Measurements from ENCODE around the gene PCSK2.

Gene PCSK2

GRCh38 chr20:17515053-17515452, 288.2 kb downstream of the PCSK2 start:
- H3K9me3 ChIP-seq (replicated peaks; ENCODE audit: low read length), result no peaks in the 10 kb centered on the region
- H3K4me2 ChIP-seq (ENCODE audit: low read length), result no peak overlapping the region
- no peaks in the 10 kb centered on the region for H3K4me1 ChIP-seq (ENCODE audit: control insufficient read depth, insufficient read depth, low read length)
- no peaks in the 10 kb centered on the region for H3K36me3 ChIP-seq (ENCODE audit: insufficient read depth, low read length)
- H3K27me3 ChIP-seq (ENCODE audit: control insufficient read depth, insufficient read depth, low read length), result peaks cover 17% of the 10 kb centered on the region
- no peak overlapping the region for H3K9ac ChIP-seq (ENCODE audit: low read depth, low read length)
- no peak overlapping the region for H3K4me3 ChIP-seq (ENCODE audit: low read length)

GRCh38 chr20:17518339-17519052, 291.7 kb downstream of the PCSK2 start:
- no peak overlapping the region for H3K9ac ChIP-seq (ENCODE audit: low read depth, low read length)
- no peaks in the 10 kb centered on the region for H3K4me1 ChIP-seq (ENCODE audit: control insufficient read depth, insufficient read depth, low read length)
- H3K27me3 ChIP-seq (ENCODE audit: control insufficient read depth, insufficient read depth, low read length), result peaks cover 16% of the 10 kb centered on the region

GRCh38 chr20:17519606-17520285, 292.9 kb downstream of the PCSK2 start:
- H3K4me1 ChIP-seq (ENCODE audit: control insufficient read depth, insufficient read depth, low read length), result no peaks in the 10 kb centered on the region
- H3K9me3 ChIP-seq (replicated peaks; ENCODE audit: low read length), result no peaks in the 10 kb centered on the region
- no peak overlapping the region for H3K4me3 ChIP-seq (ENCODE audit: low read length)
- no peak overlapping the region for H3K4me2 ChIP-seq (ENCODE audit: low read length)
- H3K36me3 ChIP-seq (ENCODE audit: insufficient read depth, low read length), result no peaks in the 10 kb centered on the region
- H3K27me3 ChIP-seq (ENCODE audit: control insufficient read depth, insufficient read depth, low read length), result peaks cover 17% of the 10 kb centered on the region
- no peak overlapping the region for H3K9ac ChIP-seq (ENCODE audit: low read depth, low read length)

More at GRCh38 chr20:17518339-17519052, 291.7 kb downstream of the PCSK2 start:
- Histone ChIP-seq H3K36me3 (ENCODE audit: insufficient read depth, low read length) (no peaks in the 10 kb centered on the region), H3K9me3 (replicated peaks; ENCODE audit: low read length) (no peaks in the 10 kb centered on the region), H3K4me3 (ENCODE audit: low read length) (no peak overlapping the region), H3K4me2 (ENCODE audit: low read length) (no peak overlapping the region)

- no peak overlapping the region for H3K4me2 ChIP-seq (ENCODE audit: low read length)
- no peaks in the 10 kb centered on the region for H3K9me3 ChIP-seq (replicated peaks; ENCODE audit: low read length)
- H3K9ac ChIP-seq (ENCODE audit: low read depth, low read length), result no peak overlapping the region
- no peaks in the 10 kb centered on the region for H3K4me1 ChIP-seq (ENCODE audit: control insufficient read depth, insufficient read depth, low read length)
- H3K27me3 ChIP-seq (ENCODE audit: control insufficient read depth, insufficient read depth, low read length), result peaks cover 19% of the 10 kb centered on the region
- H3K36me3 ChIP-seq (ENCODE audit: insufficient read depth, low read length), result no peaks in the 10 kb centered on the region
- H3K4me3 ChIP-seq (ENCODE audit: low read length), result no peak overlapping the region
Measured at GRCh38 chr20:17520583-17520982, 293.7 kb downstream of the PCSK2 start.

- peaks cover 18% of the 10 kb centered on the region for H3K27me3 ChIP-seq (ENCODE audit: control insufficient read depth, insufficient read depth, low read length)
- no peaks in the 10 kb centered on the region for H3K4me1 ChIP-seq (ENCODE audit: control insufficient read depth, insufficient read depth, low read length)
Measured at GRCh38 chr20:17522528-17522927, 295.7 kb downstream of the PCSK2 start.

GRCh38 chr20:17523326-17523725, 296.5 kb downstream of the PCSK2 start:
- Histone ChIP-seq H3K27me3 (ENCODE audit: control insufficient read depth, insufficient read depth, low read length) (peaks cover 18% of the 10 kb centered on the region), H3K9ac (ENCODE audit: low read depth, low read length) (no peak overlapping the region), H3K4me1 (ENCODE audit: control insufficient read depth, insufficient read depth, low read length) (no peaks in the 10 kb centered on the region)

More at GRCh38 chr20:17522528-17522927, 295.7 kb downstream of the PCSK2 start:
- Histone ChIP-seq H3K4me3 (ENCODE audit: low read length) (no peak overlapping the region), H3K4me2 (ENCODE audit: low read length) (no peak overlapping the region), H3K9me3 (replicated peaks; ENCODE audit: low read length) (no peaks in the 10 kb centered on the region), H3K9ac (ENCODE audit: low read depth, low read length) (no peak overlapping the region), H3K36me3 (ENCODE audit: insufficient read depth, low read length) (no peaks in the 10 kb centered on the region)

GRCh38 chr20:17524560-17524959, 297.7 kb downstream of the PCSK2 start:
- H3K4me1 ChIP-seq (ENCODE audit: control insufficient read depth, insufficient read depth, low read length), result no peaks in the 10 kb centered on the region
- no peaks in the 10 kb centered on the region for H3K9me3 ChIP-seq (replicated peaks; ENCODE audit: low read length)
- H3K4me3 ChIP-seq (ENCODE audit: low read length), result no peak overlapping the region
- no peak overlapping the region for H3K4me2 ChIP-seq (ENCODE audit: low read length)
- no peaks in the 10 kb centered on the region for H3K36me3 ChIP-seq (ENCODE audit: insufficient read depth, low read length)
- H3K9ac ChIP-seq (ENCODE audit: low read depth, low read length), result no peak overlapping the region
- peaks cover 18% of the 10 kb centered on the region for H3K27me3 ChIP-seq (ENCODE audit: control insufficient read depth, insufficient read depth, low read length)

More at GRCh38 chr20:17523326-17523725, 296.5 kb downstream of the PCSK2 start:
- Histone ChIP-seq H3K9me3 (replicated peaks; ENCODE audit: low read length) (no peaks in the 10 kb centered on the region), H3K4me2 (ENCODE audit: low read length) (no peak overlapping the region), H3K4me3 (ENCODE audit: low read length) (no peak overlapping the region), H3K36me3 (ENCODE audit: insufficient read depth, low read length) (no peaks in the 10 kb centered on the region)

- Histone ChIP-seq H3K4me2 (ENCODE audit: low read length) (no peak overlapping the region), H3K9ac (ENCODE audit: low read depth, low read length) (no peak overlapping the region), H3K36me3 (ENCODE audit: insufficient read depth, low read length) (no peaks in the 10 kb centered on the region), H3K4me3 (ENCODE audit: low read length) (no peak overlapping the region), H3K9me3 (replicated peaks; ENCODE audit: low read length) (no peaks in the 10 kb centered on the region), H3K27me3 (ENCODE audit: control insufficient read depth, insufficient read depth, low read length) (peaks cover 21% of the 10 kb centered on the region), H3K4me1 (ENCODE audit: control insufficient read depth, insufficient read depth, low read length) (no peaks in the 10 kb centered on the region)
Measured at GRCh38 chr20:17525132-17525531, 298.3 kb downstream of the PCSK2 start.

- Histone ChIP-seq H3K4me1 (ENCODE audit: control insufficient read depth, insufficient read depth, low read length) (peaks cover 2% of the 10 kb centered on the region), H3K4me3 (ENCODE audit: low read length) (no peak overlapping the region), H3K9me3 (replicated peaks; ENCODE audit: low read length) (no peaks in the 10 kb centered on the region), H3K27me3 (ENCODE audit: control insufficient read depth, insufficient read depth, low read length) (peaks cover 21% of the 10 kb centered on the region), H3K4me2 (ENCODE audit: low read length) (no peak overlapping the region), H3K9ac (ENCODE audit: low read depth, low read length) (no peak overlapping the region), H3K36me3 (ENCODE audit: insufficient read depth, low read length) (no peaks in the 10 kb centered on the region)
Measured at GRCh38 chr20:17525650-17526049, 298.8 kb downstream of the PCSK2 start.

- Histone ChIP-seq H3K4me1 (ENCODE audit: control insufficient read depth, insufficient read depth, low read length) (peaks cover 20% of the 10 kb centered on the region), H3K4me3 (ENCODE audit: low read length) (no peak overlapping the region), H3K9ac (ENCODE audit: low read depth, low read length) (no peak overlapping the region), H3K9me3 (replicated peaks; ENCODE audit: low read length) (no peaks in the 10 kb centered on the region), H3K27me3 (ENCODE audit: control insufficient read depth, insufficient read depth, low read length) (peaks cover 12% of the 10 kb centered on the region), H3K4me2 (ENCODE audit: low read length) (no peak overlapping the region), H3K36me3 (ENCODE audit: insufficient read depth, low read length) (no peaks in the 10 kb centered on the region)
Measured at GRCh38 chr20:17529586-17529985, 302.7 kb downstream of the PCSK2 start.

GRCh38 chr20:17530153-17530552, 303.3 kb downstream of the PCSK2 start:
- Histone ChIP-seq H3K36me3 (ENCODE audit: insufficient read depth, low read length) (no peaks in the 10 kb centered on the region), H3K9ac (ENCODE audit: low read depth, low read length) (no peak overlapping the region), H3K4me3 (ENCODE audit: low read length) (no peak overlapping the region), H3K4me1 (ENCODE audit: control insufficient read depth, insufficient read depth, low read length) (peaks cover 20% of the 10 kb centered on the region), H3K4me2 (ENCODE audit: low read length) (no peak overlapping the region), H3K27me3 (ENCODE audit: control insufficient read depth, insufficient read depth, low read length) (peaks cover 7% of the 10 kb centered on the region), H3K9me3 (replicated peaks; ENCODE audit: low read length) (no peaks in the 10 kb centered on the region)
